Ectodermal cell (in vitro differentiated cells): ENCODE data around the gene FSD1.
"Not testable (repeated sequence)": the region's sequence is repeated elsewhere in the genome, so short reads cannot be mapped to it uniquely, and the experiment has no call there.

Experiments used
- H3K27ac ChIP-seq: 2 replicates; pipeline ENCODE4 v1.7.0; 2013; ENCODE audit warnings: mild to moderate bottlenecking, low read depth, low read length; ENCODE audit not compliant: insufficient read depth, poor library complexity, severe bottlenecking
- H3K27me3 ChIP-seq: 2 replicates; pipeline ENCODE4 v1.7.0; 2013; ENCODE audit warnings: mild to moderate bottlenecking, low read length; ENCODE audit not compliant: insufficient read depth, control insufficient read depth, poor library complexity, severe bottlenecking
- H3K36me3 ChIP-seq: one replicate; pipeline ENCODE4 v1.7.0; 2013; ENCODE audit warnings: low read length; ENCODE audit not compliant: control insufficient read depth, insufficient read depth
- H3K4me1 ChIP-seq: one replicate; pipeline ENCODE4 v1.7.0; 2013; ENCODE audit warnings: low read length; ENCODE audit not compliant: control insufficient read depth, insufficient read depth
- H3K4me3 ChIP-seq: 2 replicates; pipeline ENCODE4 v1.7.0; 2013; ENCODE audit warnings: low read depth, low read length, control low read depth; ENCODE audit not compliant: insufficient read depth
- H3K9me3 ChIP-seq: 2 replicates; pipeline ENCODE4 v1.7.0; 2013; ENCODE audit warnings: mild to moderate bottlenecking, low read length, moderate library complexity; ENCODE audit not compliant: control insufficient read depth
- WGBS, 2 experiments: methylation state at CpG; one replicate each; pipeline ENCODE4 v1.1.7; 2013; ENCODE audit warnings: missing lambda C conversion rate in 2 of 2; 5-methylcytosine and 5-hydroxymethylcytosine counted together

Gene FSD1

GRCh38 chr19:4343370-4344307 lies 39.2 kb downstream of the FSD1 start, which contains the start of gene MPND:
Gene MPND, plus strand, starts transcription at chr19:4343562. Its CDS starts 32 bp downstream, at chr19:4343594.
- Histone ChIP-seq H3K27ac (peak within 1 kb of the TSS; percentile 98), H3K36me3 (peaks cover 12% of the 10 kb centered on the region), H3K4me1 (peaks cover 8% of the 10 kb centered on the region), H3K27me3 (no peaks in the 10 kb centered on the region), H3K4me3 (peak within 1 kb of the TSS; percentile 75), H3K9me3 (no peaks in the 10 kb centered on the region)
- 7% methylated on average over 101 of the region's 101 CpGs for WGBS, 2 experiments

- H3K9me3 ChIP-seq: no peaks in the 10 kb centered on the region
- peaks cover 6% of the 10 kb centered on the region for H3K4me1 ChIP-seq
- WGBS, 2 experiments: 95% methylated on average over 15 of the region's 15 CpGs
- H3K27ac ChIP-seq: no peak overlapping the region
- no peaks in the 10 kb centered on the region for H3K27me3 ChIP-seq
- H3K4me3 ChIP-seq: no peak overlapping the region
- H3K36me3 ChIP-seq: peaks cover 18% of the 10 kb centered on the region
Observed at GRCh38 chr19:4345342-4346019, 41.1 kb downstream of the FSD1 start.

- H3K27me3 ChIP-seq: no peaks in the 10 kb centered on the region
- peaks cover 18% of the 10 kb centered on the region for H3K36me3 ChIP-seq
- no peaks in the 10 kb centered on the region for H3K9me3 ChIP-seq
- no peak overlapping the region for H3K4me3 ChIP-seq
- 95 to 97% methylated on average over 6 of the region's 6 CpGs for WGBS, 2 experiments
- no peak overlapping the region for H3K27ac ChIP-seq
- H3K4me1 ChIP-seq: peaks cover 6% of the 10 kb centered on the region
Observed at GRCh38 chr19:4346020-4346383, 41.6 kb downstream of the FSD1 start.

- Histone ChIP-seq H3K4me3 (no peak overlapping the region), H3K27ac (no peak overlapping the region), H3K27me3 (no peaks in the 10 kb centered on the region), H3K4me1 (no peaks in the 10 kb centered on the region), H3K36me3 (peaks cover 18% of the 10 kb centered on the region), H3K9me3 (no peaks in the 10 kb centered on the region)
- 96 to 99% methylated on average over 6 of the region's 6 CpGs for WGBS, 2 experiments
Observed at GRCh38 chr19:4347521-4347920, 43.1 kb downstream of the FSD1 start.

GRCh38 chr19:4349225-4349624 lies 44.8 kb downstream of the FSD1 start:
- not testable (repeated sequence) for H3K9me3 ChIP-seq, H3K4me3 ChIP-seq, H3K4me1 ChIP-seq, H3K27me3 ChIP-seq, H3K27ac ChIP-seq
- 95 to 97% methylated on average over 16 of the region's 16 CpGs for WGBS, 2 experiments
- peaks cover 23% of the 10 kb centered on the region for H3K36me3 ChIP-seq

GRCh38 chr19:4350111-4350510 lies 45.7 kb downstream of the FSD1 start:
- no peaks in the 10 kb centered on the region for H3K27me3 ChIP-seq
- no peak overlapping the region for H3K27ac ChIP-seq
- WGBS, 2 experiments: 88% methylated on average over 8 of the region's 8 CpGs
- H3K36me3 ChIP-seq: peaks cover 25% of the 10 kb centered on the region
- H3K4me3 ChIP-seq: no peak overlapping the region
- H3K4me1 ChIP-seq: no peaks in the 10 kb centered on the region
- H3K9me3 ChIP-seq: no peaks in the 10 kb centered on the region

GRCh38 chr19:4350726-4351125 lies 46.3 kb downstream of the FSD1 start:
- H3K9me3 ChIP-seq: no peaks in the 10 kb centered on the region
- peaks cover 21% of the 10 kb centered on the region for H3K36me3 ChIP-seq
- no peak overlapping the region for H3K27ac ChIP-seq
- no peak overlapping the region for H3K4me3 ChIP-seq
- 95 to 96% methylated on average over 9 of the region's 9 CpGs for WGBS, 2 experiments
- no peaks in the 10 kb centered on the region for H3K4me1 ChIP-seq
- H3K27me3 ChIP-seq: no peaks in the 10 kb centered on the region

- Histone ChIP-seq H3K4me1 (no peaks in the 10 kb centered on the region), H3K36me3 (peaks cover 14% of the 10 kb centered on the region), H3K9me3 (no peaks in the 10 kb centered on the region), H3K27ac (no peak overlapping the region), H3K4me3 (no peak overlapping the region), H3K27me3 (no peaks in the 10 kb centered on the region)
- 61 to 67% methylated on average over 8 to 9 of the region's 9 CpGs for WGBS, 2 experiments
Observed at GRCh38 chr19:4352701-4353121, 48.3 kb downstream of the FSD1 start.

GRCh38 chr19:4354282-4354681 lies 49.9 kb downstream of the FSD1 start:
- peaks cover 17% of the 10 kb centered on the region for H3K36me3 ChIP-seq
- 95 to 96% methylated on average over 12 of the region's 12 CpGs for WGBS, 2 experiments
- no peak overlapping the region for H3K4me3 ChIP-seq
- no peaks in the 10 kb centered on the region for H3K27me3 ChIP-seq
- H3K27ac ChIP-seq: no peak overlapping the region
- no peaks in the 10 kb centered on the region for H3K4me1 ChIP-seq
- no peaks in the 10 kb centered on the region for H3K9me3 ChIP-seq

GRCh38 chr19:4354897-4355296 lies 50.5 kb downstream of the FSD1 start:
- Histone ChIP-seq H3K27me3 (no peaks in the 10 kb centered on the region), H3K9me3 (no peaks in the 10 kb centered on the region), H3K4me1 (peaks cover under 1% of the 10 kb centered on the region), H3K27ac (no peak overlapping the region), H3K36me3 (peaks cover 18% of the 10 kb centered on the region), H3K4me3 (no peak overlapping the region)
- 93 to 95% methylated on average over 17 of the region's 17 CpGs for WGBS, 2 experiments
